ENCODE measurements around the gene QPCTL. TPM values are rescaled to one million over a fixed set of nuclear protein-coding genes. Genes with fewer than 3 reads are reported as not detected.

QPCTL gene
- total RNA-seq, 1 donor from 2014 or later: 7.7 TPM

Small RNA genes within 50 kb of the gene (microRNA-seq; reads per million reads assigned to microRNA genes)
- gene MIR642A (ENCODE audit: borderline number of aligned reads) (not detected), gene MIR642B (ENCODE audit: borderline number of aligned reads) (not detected)

Other genes starting within 250 kb of the QPCTL start
- gene FOSB, start 224.7 kb upstream of the QPCTL start, total RNA-seq: 907 TPM
- 8.3 TPM for gene RTN2, start 195.6 kb upstream of the QPCTL start, total RNA-seq
- gene PPM1N, start 194.2 kb upstream of the QPCTL start, total RNA-seq: 1.1 TPM
- 104 TPM for gene VASP, start 185.2 kb upstream of the QPCTL start, total RNA-seq
- gene OPA3, start 107.9 kb upstream of the QPCTL start, total RNA-seq: 12.5 TPM
- gene GPR4, start 90.5 kb upstream of the QPCTL start, total RNA-seq: 32.7 TPM
- 33.6 TPM for gene EML2, start 53.3 kb upstream of the QPCTL start, total RNA-seq
- 7.1 TPM for gene GIPR, start 24.4 kb upstream of the QPCTL start, total RNA-seq
- 239 TPM for gene SNRPD2, start 713 bp upstream of the QPCTL start, total RNA-seq
- gene FBXO46, start 38.2 kb downstream of the QPCTL start, total RNA-seq: 12.8 TPM
- not detected for gene MEIOSIN, start 40.8 kb downstream of the QPCTL start, total RNA-seq
- gene SIX5, start 76.6 kb downstream of the QPCTL start, total RNA-seq: 18.0 TPM
- 37.5 TPM for gene DMPK, start 89.8 kb downstream of the QPCTL start, total RNA-seq
- gene DMWD, start 100.2 kb downstream of the QPCTL start, total RNA-seq: 57.2 TPM
- gene RSPH6A, start 122.6 kb downstream of the QPCTL start, total RNA-seq: not detected
- gene SYMPK, start 170.5 kb downstream of the QPCTL start, total RNA-seq: 52.8 TPM
- gene FOXA3, start 171.7 kb downstream of the QPCTL start, total RNA-seq: not detected
- 14.0 TPM for gene IRF2BP1, start 193.5 kb downstream of the QPCTL start, total RNA-seq
- 10.2 TPM for gene MYPOP, start 209.9 kb downstream of the QPCTL start, total RNA-seq
- gene NANOS2, start 222.1 kb downstream of the QPCTL start, total RNA-seq: not detected

Measured in mesenteric fat pad (tissue), 1 donor.